ENCODE results near the gene SPTBN1. TPM values are rescaled to one million over a fixed set of nuclear protein-coding genes. Genes with fewer than 3 reads are reported as not detected.
A peak's percentile ranks its signal among the peaks of the same experiment; 100 is the strongest.

SPTBN1 gene
- total RNA-seq, 4 donors from 2014 or later, result 353 to 606 (median 498) TPM

DNA sequence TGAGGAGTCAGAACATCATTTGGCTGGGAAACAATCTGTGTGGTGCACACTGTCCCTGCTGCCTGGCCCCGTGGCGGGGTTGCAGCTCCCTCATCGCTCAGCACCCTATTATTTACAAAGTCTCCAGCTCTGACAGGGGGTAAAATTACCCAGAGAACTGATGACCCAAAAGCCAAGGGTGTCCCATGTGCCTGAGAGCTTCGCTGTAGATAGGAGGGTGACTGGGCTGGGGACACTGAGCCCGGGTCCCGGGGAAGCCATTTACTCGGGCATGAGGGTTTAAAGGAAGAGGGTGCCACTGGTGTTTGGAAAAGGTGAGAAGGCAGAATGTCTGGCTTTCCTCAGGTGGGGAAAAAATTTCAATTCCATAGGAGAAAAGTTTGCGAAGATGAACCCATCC lies 219.2 kb downstream of the SPTBN1 start:
- Histone ChIP-seq H3K9me3 (no peaks in the 10 kb centered on the region), H3K36me3 (peaks cover 0 to 4% of the 10 kb centered on the region in 2 donors), H3K27ac (peak overlapping the region in 1 of 4 donors; percentile 83), H3K4me1 (peaks cover 1 to 54% (median 9%) of the 10 kb centered on the region in 3 donors), H3K27me3 (no peaks in the 10 kb centered on the region), H3K4me3 (no peak overlapping the region)
- no peak for TF ChIP-seq CTCF (IDR thresholded peaks at IDR 0.05)
- no peak for TF ChIP-seq POLR2AphosphoS5 (IDR thresholded peaks at IDR 0.05)
- TF ChIP-seq EP300 (IDR thresholded peaks at IDR 0.05), result no peak
- TF ChIP-seq POLR2A (IDR thresholded peaks at IDR 0.05), result no peak
- no peak for ATAC-seq
- WGBS, 2 donors (ENCODE audit: low coverage in 1 of 2), result 100% methylated on average over 1 of the region's 8 CpGs

- Histone ChIP-seq H3K4me3 (no peak overlapping the region), H3K27me3 (no peaks in the 10 kb centered on the region), H3K4me1 (peaks cover 0 to 50% (median 10%) of the 10 kb centered on the region in 3 donors), H3K9me3 (no peaks in the 10 kb centered on the region), H3K36me3 (peaks cover 0 to 4% of the 10 kb centered on the region in 2 donors), H3K27ac (peak overlapping the region in 1 of 4 donors; percentile 83)
- WGBS, 2 donors (ENCODE audit: low coverage in 1 of 2), result 20 to 59% methylated on average over 5 to 8 of the region's 11 CpGs
- no peak for ATAC-seq
- TF ChIP-seq EP300 (IDR thresholded peaks at IDR 0.05), result no peak
- TF ChIP-seq POLR2A (IDR thresholded peaks at IDR 0.05), result no peak
- no peak for TF ChIP-seq CTCF (IDR thresholded peaks at IDR 0.05)
- TF ChIP-seq POLR2AphosphoS5 (IDR thresholded peaks at IDR 0.05), result no peak
Observed at GRCh38 chr2:54675738-54676137, 219.6 kb downstream of the SPTBN1 start.

DNA sequence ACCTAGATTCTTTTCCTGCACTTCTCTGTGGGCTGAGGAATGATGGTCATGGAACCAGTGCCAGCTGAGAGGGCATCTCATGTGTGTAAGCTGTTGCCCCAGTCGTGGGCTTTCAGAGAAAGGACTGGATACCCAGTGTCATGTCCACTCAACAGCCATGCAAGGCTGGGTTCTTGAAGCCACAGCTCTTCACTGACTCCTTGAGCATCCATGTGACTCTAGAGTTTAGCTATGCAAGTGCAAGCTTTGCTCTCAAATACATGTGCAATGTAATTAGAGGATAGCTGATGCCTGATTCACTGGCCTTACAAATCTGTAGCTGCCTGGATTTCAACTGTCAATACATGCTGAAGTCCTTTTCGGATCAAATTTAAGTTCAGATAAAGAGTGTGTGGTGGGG lies 220.5 kb downstream of the SPTBN1 start:
- 88% methylated on average over 1 of the region's 2 CpGs; no CpG with 5 or more reads in 1 of the 2 donors for WGBS, 2 donors (ENCODE audit: low coverage in 1 of 2)
- Histone ChIP-seq H3K9me3 (no peaks in the 10 kb centered on the region), H3K4me3 (no peak overlapping the region), H3K27me3 (no peaks in the 10 kb centered on the region), H3K4me1 (peaks cover 0 to 41% (median 11%) of the 10 kb centered on the region in 3 donors), H3K27ac (no peak overlapping the region), H3K36me3 (no peaks in the 10 kb centered on the region)
- TF ChIP-seq EP300 (IDR thresholded peaks at IDR 0.05), result no peak
- TF ChIP-seq POLR2AphosphoS5 (IDR thresholded peaks at IDR 0.05), result no peak
- no peak for TF ChIP-seq POLR2A (IDR thresholded peaks at IDR 0.05)
- no peak for TF ChIP-seq CTCF (IDR thresholded peaks at IDR 0.05)
- ATAC-seq, result no peak

DNA sequence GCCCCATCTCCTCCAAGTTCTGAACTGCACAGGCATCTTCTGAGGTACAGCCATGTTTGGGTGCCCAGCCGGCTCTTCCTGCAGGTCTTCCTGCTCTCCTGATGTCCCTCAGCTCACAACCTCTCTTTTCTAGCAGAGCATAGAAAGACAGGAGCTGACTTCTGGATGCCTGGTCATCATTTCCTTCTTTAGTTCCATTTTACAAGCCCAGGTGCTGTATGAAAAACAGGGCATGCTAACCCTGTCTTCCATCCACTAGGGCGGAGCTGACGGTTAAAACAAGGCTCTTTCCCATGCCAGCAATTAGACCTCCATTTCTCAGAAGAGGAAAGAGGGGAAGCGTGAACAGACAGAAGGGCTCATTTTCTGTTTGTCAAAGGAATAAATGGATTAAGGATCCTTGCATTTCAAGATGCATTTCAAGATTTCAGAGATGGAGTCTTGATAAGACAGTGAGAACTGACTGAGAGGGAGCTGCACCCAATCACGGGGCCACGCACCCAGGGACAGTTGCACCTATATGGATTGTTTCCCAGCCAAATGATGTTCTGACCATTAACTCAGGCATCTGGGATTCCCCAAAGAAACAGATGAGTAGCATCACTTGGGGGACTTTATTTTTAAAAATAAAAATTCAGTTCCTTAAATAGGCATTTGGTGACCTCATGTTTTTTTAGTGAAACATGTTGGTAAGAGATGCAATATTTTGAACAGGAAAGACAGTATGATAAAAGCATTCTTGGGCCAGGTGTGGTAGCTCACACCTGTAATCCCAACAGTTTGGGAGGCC lies 221.5 kb downstream of the SPTBN1 start:
- Histone ChIP-seq H3K27ac (no peak overlapping the region), H3K36me3 (no peaks in the 10 kb centered on the region), H3K9me3 (no peaks in the 10 kb centered on the region), H3K4me3 (no peak overlapping the region), H3K27me3 (no peaks in the 10 kb centered on the region), H3K4me1 (peaks cover 0 to 37% (median 8%) of the 10 kb centered on the region in 3 donors)
- TF ChIP-seq POLR2A (IDR thresholded peaks at IDR 0.05), result no peak
- no peak for TF ChIP-seq POLR2AphosphoS5 (IDR thresholded peaks at IDR 0.05)
- no peak for TF ChIP-seq CTCF (IDR thresholded peaks at IDR 0.05)
- TF ChIP-seq EP300 (IDR thresholded peaks at IDR 0.05), result no peak
- ATAC-seq, result no peak
- 89 to 93% methylated on average over 3 to 4 of the region's 6 CpGs for WGBS, 2 donors (ENCODE audit: low coverage in 1 of 2)

GRCh38 chr2:54678719-54679118 lies 222.6 kb downstream of the SPTBN1 start:
- 57 to 82% methylated on average over 1 to 3 of the region's 3 CpGs for WGBS, 2 donors (ENCODE audit: low coverage in 1 of 2)
- H3K9me3 ChIP-seq, result no peaks in the 10 kb centered on the region
- H3K27ac ChIP-seq, result no peak overlapping the region
- no peaks in the 10 kb centered on the region for H3K27me3 ChIP-seq
- TF ChIP-seq CTCF (IDR thresholded peaks at IDR 0.05), result no peak
- no peak for TF ChIP-seq POLR2AphosphoS5 (IDR thresholded peaks at IDR 0.05)
- no peak for TF ChIP-seq EP300 (IDR thresholded peaks at IDR 0.05)
- TF ChIP-seq POLR2A (IDR thresholded peaks at IDR 0.05), result no peak
- H3K4me3 ChIP-seq, result no peak overlapping the region
- no peaks in the 10 kb centered on the region for H3K36me3 ChIP-seq
- H3K4me1 ChIP-seq, result peaks cover 0 to 27% (median 2%) of the 10 kb centered on the region in 3 donors
- no peak for ATAC-seq

Data from gastroesophageal sphincter (tissue), 4 donors.